Natural killer cell treated with Interleukin-12 subunit alpha and Interleukin-12 subunit beta and Interleukin-15 and Interleukin-18, amount 100 ng/mL, for 72 hours (primary cell): Measurements from ENCODE around the gene FCHSD2. TPM values are rescaled to one million over a fixed set of nuclear protein-coding genes. Genes with fewer than 3 reads are reported as not detected.
"Not testable (repeated sequence)": the region's sequence is repeated elsewhere in the genome, so short reads cannot be mapped to it uniquely, and the experiment has no call there.

ENCODE experiments used
- ATAC-seq, 2 donors: fragments of 150-1000 bp; cut with Tn5 transposase in 1 of 2; sonication (Bioruptor Pico), chemical (Tn5 transposase) in 1 of 2; 2 replicates each; pipeline ENCODE4 v1.10.0; 2021
- DNase-seq: peaks from one replicate; pipeline ENCODE4 v3.0.0; 2022; ENCODE audit warnings: low spot score
- H3K27ac Mint-ChIP-seq, 2 donors: 1 replicate in 1 of 2; 2 replicates in 1 of 2; pipeline ENCODE4 v1.8.0; 2022; ENCODE audit warnings: mixed read lengths in 2 of 2, mild to moderate bottlenecking in 1 of 2, moderate library complexity in 1 of 2
- H3K27me3 Mint-ChIP-seq, 2 donors: 1 replicate in 1 of 2; 2 replicates in 1 of 2; pipeline ENCODE4 v1.8.0; 2022; ENCODE audit warnings: mixed read lengths in 2 of 2
- H3K36me3 Mint-ChIP-seq: one replicate; pipeline ENCODE4 v1.8.0; 2022; ENCODE audit warnings: mixed read lengths
- H3K4me1 Mint-ChIP-seq, 2 donors: 1 replicate in 1 of 2; 2 replicates in 1 of 2; pipeline ENCODE4 v1.8.0; 2022; ENCODE audit warnings: low read depth in 2 of 2, mixed read lengths in 2 of 2, mild to moderate bottlenecking in 1 of 2
- H3K4me3 Mint-ChIP-seq: one replicate; pipeline ENCODE4 v1.8.0; 2022; ENCODE audit warnings: mixed read lengths
- H3K9me3 Mint-ChIP-seq: 2 replicates; pipeline ENCODE4 v1.8.0; 2022; ENCODE audit warnings: mixed read lengths
- total RNA-seq, 2 donors: library from RNA; stranded (reverse); gene quantifications; one replicate each; pipeline ENCODE4 v1.2.3, GENCODE V29; 2022

The FCHSD2 gene
- total RNA-seq, 2 donors from 2014 or later, result 58.8 to 77.3 TPM

GRCh38 chr11:72802822-72803221 lies 339.3 kb downstream of the FCHSD2 start:
- DNase-seq (no peak), ATAC-seq (no peak)
- Mint-ChIP-seq H3K27me3 (no peaks in the 10 kb centered on the region), H3K27ac (no peak overlapping the region), H3K36me3 (no peaks in the 10 kb centered on the region), H3K4me3 (no peak overlapping the region), H3K9me3 (no peaks in the 10 kb centered on the region), H3K4me1 (peaks cover 4 to 15% of the 10 kb centered on the region in 2 donors)

- H3K27ac Mint-ChIP-seq, result peak overlapping the region in 1 of 2 donors; percentile 48
- no peak overlapping the region for H3K4me3 Mint-ChIP-seq
- no peak for ATAC-seq
Observed at GRCh38 chr11:72799441-72799840, 342.7 kb downstream of the FCHSD2 start.

DNA sequence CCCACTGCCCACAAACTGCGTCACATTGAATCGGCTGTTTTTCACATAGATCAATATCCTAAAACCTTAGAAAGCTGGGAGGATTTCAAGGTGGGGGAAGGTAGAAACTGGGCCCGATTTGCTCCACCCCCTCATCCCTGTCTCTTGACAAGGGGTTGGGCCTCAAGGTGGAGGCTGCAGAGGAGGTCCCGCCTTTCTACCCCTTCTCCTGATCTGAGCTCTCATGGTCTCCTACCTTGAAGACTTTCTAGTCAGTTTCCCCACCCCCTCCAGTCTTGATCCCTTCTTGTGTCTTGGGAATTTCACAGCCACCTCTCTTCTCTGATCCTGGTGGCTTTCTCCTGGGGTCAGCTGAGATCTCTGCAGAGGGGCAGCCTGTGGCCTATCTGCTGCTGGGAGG lies 343.8 kb downstream of the FCHSD2 start:
- DNase-seq (no peak), ATAC-seq (no peak)
- H3K4me1 Mint-ChIP-seq, result peaks cover 13 to 18% of the 10 kb centered on the region in 2 donors
- no peaks in the 10 kb centered on the region for H3K27me3 Mint-ChIP-seq
- H3K4me3 Mint-ChIP-seq, result no peak overlapping the region
- no peaks in the 10 kb centered on the region for H3K36me3 Mint-ChIP-seq
- H3K9me3 Mint-ChIP-seq, result no peaks in the 10 kb centered on the region
- peak overlapping the region in 1 of 2 donors; percentile 62 for H3K27ac Mint-ChIP-seq

More at GRCh38 chr11:72799441-72799840, 342.7 kb downstream of the FCHSD2 start:
- H3K27me3 Mint-ChIP-seq, result no peaks in the 10 kb centered on the region
- no peaks in the 10 kb centered on the region for H3K36me3 Mint-ChIP-seq
- H3K4me1 Mint-ChIP-seq, result peaks cover 4 to 10% of the 10 kb centered on the region in 2 donors
- H3K9me3 Mint-ChIP-seq, result no peaks in the 10 kb centered on the region
- no peak for DNase-seq

- peaks cover 24 to 27% of the 10 kb centered on the region in 2 donors for H3K4me1 Mint-ChIP-seq
- ATAC-seq, result peak; percentile 98 to 99
- H3K27ac Mint-ChIP-seq, result peak within 1 kb of the TSS; percentile 80 to 92
- H3K36me3 Mint-ChIP-seq, result no peaks in the 10 kb centered on the region
- DNase-seq, result peak; percentile 96
- peak within 1 kb of the TSS; percentile 86 for H3K4me3 Mint-ChIP-seq
- H3K27me3 Mint-ChIP-seq, result no peaks in the 10 kb centered on the region
- no peaks in the 10 kb centered on the region for H3K9me3 Mint-ChIP-seq
Observed at GRCh38 chr11:72793425-72794367, 348.4 kb downstream of the FCHSD2 start, which contains the start of gene STARD10. Gene STARD10, minus strand, starts transcription at chr11:72794047. Its CDS starts 12,866 bp downstream, at chr11:72781181.

DNA sequence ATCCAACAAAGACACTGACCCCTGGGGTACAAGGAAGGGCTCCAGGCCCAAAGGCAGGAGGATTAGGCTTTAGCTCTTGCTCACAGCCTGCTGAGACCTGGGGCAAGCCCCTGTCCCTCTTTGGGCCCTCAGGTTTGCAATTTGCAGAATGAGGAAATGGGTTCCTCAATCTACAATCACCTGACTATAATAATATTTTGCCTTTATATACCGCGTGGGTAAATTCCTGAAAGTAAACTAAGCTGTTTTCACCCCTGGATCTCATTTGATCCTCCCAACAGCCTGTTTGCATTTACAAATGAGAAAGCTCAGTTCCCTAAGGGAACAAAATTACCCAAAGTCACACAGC lies 349.1 kb downstream of the FCHSD2 start:
- H3K27ac Mint-ChIP-seq, result peak overlapping the region; percentile 80 to 92
- no peaks in the 10 kb centered on the region for H3K9me3 Mint-ChIP-seq
- H3K36me3 Mint-ChIP-seq, result no peaks in the 10 kb centered on the region
- peaks cover 24 to 27% of the 10 kb centered on the region in 2 donors for H3K4me1 Mint-ChIP-seq
- DNase-seq (no peak), ATAC-seq (no peak)
- peak overlapping the region; percentile 86 for H3K4me3 Mint-ChIP-seq
- no peaks in the 10 kb centered on the region for H3K27me3 Mint-ChIP-seq

DNA sequence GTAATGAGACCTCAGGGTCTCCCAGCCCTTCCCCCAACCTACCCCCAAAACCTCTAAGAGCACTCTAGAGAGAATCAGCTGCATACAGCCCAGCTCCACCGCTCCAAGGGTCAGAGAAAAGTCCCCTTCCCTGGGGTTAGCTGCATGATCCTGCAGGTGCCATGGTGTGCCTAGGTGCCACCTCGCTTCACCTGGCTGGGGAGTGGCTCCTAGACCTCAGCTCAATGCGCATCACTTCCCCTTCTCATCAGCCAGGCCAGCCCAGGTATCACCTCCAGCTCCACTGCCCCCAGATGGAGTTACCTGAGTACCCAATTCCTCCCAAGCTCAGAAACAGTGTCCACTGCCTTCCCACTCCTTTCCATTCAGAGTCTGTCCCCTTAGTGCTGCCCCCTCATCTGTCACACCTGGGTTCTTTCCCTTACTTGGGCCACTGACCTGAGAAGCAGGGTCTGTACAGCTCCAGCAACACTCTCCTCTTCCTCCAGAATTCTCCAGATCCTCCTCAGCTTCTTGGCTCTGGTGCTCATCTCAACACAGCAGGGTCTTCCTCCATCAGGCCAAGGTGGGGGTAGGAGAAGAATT lies 349.6 kb downstream of the FCHSD2 start:
- DNase-seq (no peak), ATAC-seq (no peak)
- peaks cover 24 to 25% of the 10 kb centered on the region in 2 donors for H3K4me1 Mint-ChIP-seq
- peak overlapping the region; percentile 80 to 92 for H3K27ac Mint-ChIP-seq
- H3K9me3 Mint-ChIP-seq, result no peaks in the 10 kb centered on the region
- peak overlapping the region; percentile 86 for H3K4me3 Mint-ChIP-seq
- H3K27me3 Mint-ChIP-seq, result no peaks in the 10 kb centered on the region
- H3K36me3 Mint-ChIP-seq, result no peaks in the 10 kb centered on the region

GRCh38 chr11:72791228-72791627 lies 350.9 kb downstream of the FCHSD2 start:
- not testable (repeated sequence) for H3K9me3 Mint-ChIP-seq, H3K4me3 Mint-ChIP-seq, H3K27ac Mint-ChIP-seq, H3K36me3 Mint-ChIP-seq, DNase-seq, H3K27me3 Mint-ChIP-seq, ATAC-seq
- H3K4me1 Mint-ChIP-seq, result peaks cover 24 to 25% of the 10 kb centered on the region in 2 donors

DNA sequence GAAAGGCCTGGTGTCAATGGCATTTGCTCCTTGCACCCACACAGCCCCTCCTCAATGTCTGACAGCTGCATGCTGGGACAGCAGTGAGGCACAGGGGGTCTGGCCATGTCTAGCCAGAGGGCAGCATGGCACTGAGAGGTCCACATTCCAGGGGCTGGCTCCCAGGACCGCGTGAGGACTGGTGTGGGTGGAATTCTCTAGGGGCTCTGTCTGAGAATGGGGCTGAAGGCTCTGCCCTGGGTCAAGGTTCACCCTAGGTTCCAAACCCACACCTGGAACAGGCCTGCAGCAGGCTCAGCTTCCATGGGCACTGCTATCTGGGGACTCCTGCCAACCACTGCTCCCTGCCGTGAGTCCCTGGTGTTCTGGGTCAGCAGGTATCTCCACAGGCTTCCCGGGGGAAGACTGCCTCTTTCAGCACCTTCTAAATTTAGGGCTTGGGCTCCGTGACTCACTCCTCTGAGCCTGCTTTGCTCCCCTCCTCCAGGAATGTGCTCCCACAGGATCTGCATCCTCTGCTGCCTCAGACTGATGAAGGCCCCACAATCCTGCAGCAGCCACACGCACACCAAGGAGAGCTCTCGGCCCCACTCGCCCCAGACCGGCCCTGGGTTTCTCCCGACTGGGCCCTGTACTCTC lies 352.5 kb downstream of the FCHSD2 start:
- H3K27ac Mint-ChIP-seq, result no peak overlapping the region
- no peak for DNase-seq

GRCh38 chr11:72788241-72788640 lies 353.9 kb downstream of the FCHSD2 start:
- Mint-ChIP-seq H3K27ac (peak overlapping the region; percentile 51 to 74), H3K36me3 (no peaks in the 10 kb centered on the region), H3K9me3 (no peaks in the 10 kb centered on the region), H3K27me3 (no peaks in the 10 kb centered on the region), H3K4me3 (no peak overlapping the region), H3K4me1 (peaks cover 10% of the 10 kb centered on the region in 2 donors)
- ATAC-seq (no peak), DNase-seq (no peak)

More for the DNA sequence above, 352.5 kb downstream of the FCHSD2 start:
- Mint-ChIP-seq H3K9me3 (no peaks in the 10 kb centered on the region), H3K4me3 (no peak overlapping the region), H3K36me3 (no peaks in the 10 kb centered on the region), H3K4me1 (peaks cover 21% of the 10 kb centered on the region in 2 donors), H3K27me3 (no peaks in the 10 kb centered on the region)
- ATAC-seq, result no peak

- no peak for DNase-seq
- Mint-ChIP-seq H3K27ac (peak overlapping the region; percentile 51 to 74), H3K4me3 (no peak overlapping the region)
Observed at GRCh38 chr11:72787216-72788104, 354.7 kb downstream of the FCHSD2 start.

More at GRCh38 chr11:72787216-72788104, 354.7 kb downstream of the FCHSD2 start:
- no peaks in the 10 kb centered on the region for H3K27me3 Mint-ChIP-seq
- H3K4me1 Mint-ChIP-seq, result peaks cover 7 to 8% of the 10 kb centered on the region in 2 donors
- no peaks in the 10 kb centered on the region for H3K9me3 Mint-ChIP-seq
- no peaks in the 10 kb centered on the region for H3K36me3 Mint-ChIP-seq
- no peak for ATAC-seq
